Suprapubic skin (tissue), 4 donors: Measurements from ENCODE around the gene LAMA3. TPM values are rescaled to one million over a fixed set of nuclear protein-coding genes. Genes with fewer than 3 reads are reported as not detected.

ENCODE experiments used
- DNase-seq, 2 donors: peaks; one replicate each; pipeline ENCODE4 v3.0.0-alpha.2; 2019; ENCODE audit warnings: low spot score in 2 of 2
- H3K27ac ChIP-seq: fragments of 200-600 bp; sonication (generic); one replicate; pipeline ENCODE4 v1.5.1; 2019
- H3K27me3 ChIP-seq: fragments of 200-600 bp; sonication (generic); one replicate; pipeline ENCODE4 v1.5.1; 2019
- H3K36me3 ChIP-seq: fragments of 200-600 bp; sonication (generic); one replicate; pipeline ENCODE4 v1.5.1; 2019
- H3K4me1 ChIP-seq: fragments of 200-600 bp; sonication (generic); one replicate; pipeline ENCODE4 v1.5.1; 2019
- H3K4me3 ChIP-seq: fragments of 200-600 bp; sonication (generic); one replicate; pipeline ENCODE4 v1.5.1; 2019; ENCODE audit warnings: mild to moderate bottlenecking
- H3K9me3 ChIP-seq: fragments of 200-600 bp; sonication (generic); one replicate; pipeline ENCODE4 v1.5.1; 2019
- CTCF ChIP-seq, 2 donors: fragments of 200-600 bp in 1 of 2; fragments of 450-650 bp in 1 of 2; sonication (generic) in 1 of 2; IDR thresholded peaks; one replicate each; pipeline ENCODE4 v1.5.1; 2016 to 2019; ENCODE audit warnings: antibody characterized with exemption in 2 of 2, mild to moderate bottlenecking in 1 of 2, moderate library complexity in 1 of 2
- EP300 ChIP-seq: sonication (generic); formaldehyde crosslinking; IDR thresholded peaks from one replicate; pipeline ENCODE4 v1.6.1; 2017; ENCODE audit warnings: antibody characterized with exemption
- POLR2A ChIP-seq, 2 donors: fragments of 450-650 bp; IDR thresholded peaks; one replicate each; pipeline ENCODE4 v1.6.1; 2017; ENCODE audit warnings: antibody characterized with exemption in 2 of 2, mild to moderate bottlenecking in 2 of 2, moderate library complexity in 2 of 2
- POLR2AphosphoS5 ChIP-seq, 3 donors: sonication (generic); formaldehyde crosslinking; IDR thresholded peaks; one replicate each; pipeline ENCODE4 v1.6.1; 2017; ENCODE audit warnings: antibody characterized with exemption in 3 of 3
- WGBS: methylation state at CpG from one replicate; pipeline ENCODE4 v1.1.5; 2018; 5-methylcytosine and 5-hydroxymethylcytosine counted together
- total RNA-seq, 4 donors: library from RNA; depleted of rRNA; stranded (reverse); fragments of >200 nt; gene quantifications; one replicate each; pipeline ENCODE4 v1.1.0, GENCODE V29; 2016

LAMA3 gene
- total RNA-seq, 4 donors from 2014 or later, result 233 to 370 (median 253) TPM

DNA sequence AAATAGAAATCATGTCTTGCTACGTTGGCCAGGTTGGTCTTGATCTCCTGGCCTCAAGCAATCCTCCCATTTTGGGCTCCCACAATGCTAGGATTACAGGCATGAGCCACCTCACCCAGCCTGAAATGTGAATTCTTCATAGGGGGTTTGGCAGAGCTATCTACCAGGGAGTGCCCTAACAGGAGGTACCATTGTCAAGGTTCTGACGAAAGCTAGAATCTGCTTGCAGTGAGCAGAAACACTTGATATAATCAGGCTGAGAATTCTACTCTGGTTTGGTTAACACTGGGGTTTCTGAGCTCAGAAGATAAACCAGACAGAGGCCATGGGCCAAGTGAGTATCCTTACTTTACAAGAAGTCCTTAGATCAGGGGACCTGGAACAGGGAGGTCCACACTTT is 7.2 kb upstream of the LAMA3 start:
- Histone ChIP-seq H3K27ac (no peak overlapping the region), H3K4me3 (no peak overlapping the region), H3K27me3 (no peaks in the 10 kb centered on the region), H3K36me3 (no peaks in the 10 kb centered on the region), H3K4me1 (peaks cover 7% of the 10 kb centered on the region), H3K9me3 (no peaks in the 10 kb centered on the region)
- no peak for TF ChIP-seq POLR2A (IDR thresholded peaks at IDR 0.05)
- no peak for TF ChIP-seq CTCF (IDR thresholded peaks at IDR 0.05)
- no peak for TF ChIP-seq POLR2AphosphoS5 (IDR thresholded peaks at IDR 0.05)
- TF ChIP-seq EP300, result no peak
- WGBS, result 69% methylated on average over 2 of the region's 2 CpGs
- no peak for DNase-seq

GRCh38 chr18:23682472-23682871 is 6.8 kb upstream of the LAMA3 start:
- Histone ChIP-seq H3K4me3 (no peak overlapping the region), H3K27me3 (no peaks in the 10 kb centered on the region), H3K36me3 (no peaks in the 10 kb centered on the region), H3K9me3 (no peaks in the 10 kb centered on the region), H3K27ac (no peak overlapping the region), H3K4me1 (peaks cover 7% of the 10 kb centered on the region)
- DNase-seq, result no peak
- TF ChIP-seq POLR2AphosphoS5 (IDR thresholded peaks at IDR 0.05) (no peak), CTCF (IDR thresholded peaks at IDR 0.05) (no peak), POLR2A (IDR thresholded peaks at IDR 0.05) (no peak), EP300 (no peak)
- WGBS, result 90% methylated on average over 1 of the region's 1 CpG

- no peaks in the 10 kb centered on the region for H3K36me3 ChIP-seq
- peaks cover 7% of the 10 kb centered on the region for H3K4me1 ChIP-seq
- no peak overlapping the region for H3K27ac ChIP-seq
- TF ChIP-seq POLR2AphosphoS5 (IDR thresholded peaks at IDR 0.05), result no peak
- no peaks in the 10 kb centered on the region for H3K9me3 ChIP-seq
- H3K27me3 ChIP-seq, result no peaks in the 10 kb centered on the region
- DNase-seq, result no peak
- no peak overlapping the region for H3K4me3 ChIP-seq
- 71% methylated on average over 3 of the region's 3 CpGs for WGBS
Observed at GRCh38 chr18:23683155-23683554, 6.1 kb upstream of the LAMA3 start.

DNA sequence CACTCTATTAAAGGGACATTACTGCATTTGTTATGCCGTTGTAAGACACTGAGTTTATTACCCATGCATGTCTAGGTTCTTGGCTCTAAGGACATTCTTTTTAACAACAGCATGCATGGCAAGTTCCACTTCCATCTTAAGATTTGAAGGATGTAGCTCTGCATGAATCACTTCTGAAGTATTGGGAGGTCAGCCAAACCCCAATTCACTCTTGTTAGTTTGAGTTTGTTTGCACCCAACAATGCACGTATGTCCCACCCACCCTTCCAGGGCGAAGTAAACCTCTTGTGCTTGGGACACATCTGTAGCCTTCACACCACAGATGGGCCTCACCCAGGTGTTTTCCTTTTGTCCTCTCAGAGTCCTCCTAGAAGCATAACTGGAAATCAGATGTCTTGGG is 5.6 kb upstream of the LAMA3 start:
- Histone ChIP-seq H3K9me3 (no peaks in the 10 kb centered on the region), H3K36me3 (no peaks in the 10 kb centered on the region), H3K27ac (no peak overlapping the region), H3K4me1 (peaks cover 11% of the 10 kb centered on the region), H3K27me3 (no peaks in the 10 kb centered on the region), H3K4me3 (no peak overlapping the region)
- WGBS, result 34% methylated on average over 3 of the region's 3 CpGs
- TF ChIP-seq CTCF (IDR thresholded peaks at IDR 0.05) (no peak), EP300 (no peak), POLR2A (IDR thresholded peaks at IDR 0.05) (no peak), POLR2AphosphoS5 (IDR thresholded peaks at IDR 0.05) (no peak)
- DNase-seq, result no peak

- peaks cover 3% of the 10 kb centered on the region for H3K27me3 ChIP-seq
- TF ChIP-seq POLR2AphosphoS5 (IDR thresholded peaks at IDR 0.05) (no peak), CTCF (IDR thresholded peaks at IDR 0.05) (no peak), EP300 (no peak), POLR2A (IDR thresholded peaks at IDR 0.05) (no peak)
- WGBS, result 38% methylated on average over 5 of the region's 5 CpGs
- H3K4me1 ChIP-seq, result peaks cover 20% of the 10 kb centered on the region
- no peak overlapping the region for H3K27ac ChIP-seq
- no peaks in the 10 kb centered on the region for H3K9me3 ChIP-seq
- DNase-seq, result no peak
- H3K36me3 ChIP-seq, result no peaks in the 10 kb centered on the region
- H3K4me3 ChIP-seq, result no peak overlapping the region
Observed at GRCh38 chr18:23684515-23685197, 4.6 kb upstream of the LAMA3 start.

DNA sequence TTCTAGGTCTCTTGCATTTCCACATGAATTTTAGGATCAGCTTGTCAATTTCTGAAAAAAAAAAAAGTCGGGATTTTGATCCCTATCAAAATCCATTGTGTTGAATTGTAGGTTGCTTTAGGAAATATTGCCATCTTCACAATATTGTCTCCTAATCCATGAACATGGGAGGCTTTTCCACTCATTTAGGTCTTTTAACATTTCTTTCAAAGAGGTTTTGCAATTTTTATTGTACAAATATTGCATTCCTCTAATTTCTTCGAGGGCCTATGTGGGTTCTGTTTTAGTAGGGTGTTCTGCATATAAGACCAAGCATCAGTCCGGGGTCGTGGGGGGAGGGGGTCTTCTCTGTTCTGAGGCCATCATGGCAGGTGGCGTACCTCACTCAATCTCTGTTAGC is 725 bp upstream of the LAMA3 start:
- Histone ChIP-seq H3K27me3 (peaks cover 6% of the 10 kb centered on the region), H3K4me3 (peak overlapping the region; percentile 85), H3K4me1 (peaks cover 28% of the 10 kb centered on the region), H3K9me3 (no peaks in the 10 kb centered on the region), H3K36me3 (no peaks in the 10 kb centered on the region), H3K27ac (no peak overlapping the region)
- 46% methylated on average over 5 of the region's 5 CpGs for WGBS
- TF ChIP-seq POLR2A (IDR thresholded peaks at IDR 0.05) (no peak), EP300 (no peak), CTCF (IDR thresholded peaks at IDR 0.05) (no peak), POLR2AphosphoS5 (IDR thresholded peaks at IDR 0.05) (no peak)
- DNase-seq, result no peak
